Ishikawa (cell line): ENCODE measurements around the gene LY86.

Source experiments
- CEBPB ChIP-seq: IDR thresholded peaks from 2 replicates; pipeline ENCODE4 v1.6.1; 2012
- CREB1 ChIP-seq: IDR thresholded peaks from 2 replicates; pipeline ENCODE4 v1.6.1; 2012; ENCODE audit warnings: low read depth
- EGR1 ChIP-seq: IDR thresholded peaks from 2 replicates; pipeline ENCODE4 v1.6.1; 2012
- EP300 ChIP-seq: IDR thresholded peaks from 2 replicates; pipeline ENCODE4 v1.6.1; 2012; ENCODE audit warnings: borderline replicate concordance
- FOXM1 ChIP-seq: IDR thresholded peaks from 2 replicates; pipeline ENCODE4 v1.6.1; 2012; ENCODE audit warnings: low read depth, borderline replicate concordance
- MAX ChIP-seq: IDR thresholded peaks from 2 replicates; pipeline ENCODE4 v1.6.1; 2012
- NFIC ChIP-seq: IDR thresholded peaks from 2 replicates; pipeline ENCODE4 v1.6.1; 2012
- RAD21 ChIP-seq: IDR thresholded peaks from 2 replicates; pipeline ENCODE4 v1.6.1; 2012; ENCODE audit warnings: low read depth
- REST ChIP-seq: IDR thresholded peaks from 2 replicates; pipeline ENCODE4 v1.6.1; 2012; ENCODE audit warnings: low read depth, mild to moderate bottlenecking
- TAF1 ChIP-seq: IDR thresholded peaks from 2 replicates; pipeline ENCODE4 v1.6.1; 2012; ENCODE audit warnings: low read depth, mild to moderate bottlenecking
- TCF12 ChIP-seq: IDR thresholded peaks from 2 replicates; pipeline ENCODE4 v1.6.1; 2012; ENCODE audit warnings: low read depth
- TEAD4 ChIP-seq: IDR thresholded peaks from 2 replicates; pipeline ENCODE4 v1.6.1; 2012
- USF1 ChIP-seq: IDR thresholded peaks from 2 replicates; pipeline ENCODE4 v1.6.1; 2012
- YY1 ChIP-seq: IDR thresholded peaks from 2 replicates; pipeline ENCODE4 v1.6.1; 2012; ENCODE audit warnings: low read depth
- ZBTB7A ChIP-seq: IDR thresholded peaks from 2 replicates; pipeline ENCODE4 v1.6.1; 2012; ENCODE audit warnings: low read depth

LY86 gene

DNA sequence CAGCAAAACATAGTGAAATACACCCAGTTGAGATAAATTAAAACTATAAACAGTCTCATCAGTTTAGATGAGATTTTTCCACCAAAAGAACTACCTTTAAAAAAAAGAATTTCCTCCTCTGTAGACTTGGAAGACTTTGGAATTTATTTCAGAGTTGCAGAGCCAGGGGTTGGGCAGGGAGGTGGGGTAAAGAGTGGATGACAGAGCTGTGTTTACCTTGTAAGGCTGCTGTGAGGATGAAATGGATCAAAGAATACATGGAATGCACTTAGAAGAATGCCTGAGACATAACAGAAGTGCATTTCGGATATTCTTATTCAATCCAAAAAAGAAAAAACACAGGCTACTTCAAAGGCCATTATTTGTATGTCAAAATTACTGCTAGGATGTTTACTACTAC lies 6.4 kb upstream of the LY86 start:
- 0 out of 2 replicates have a peak, but pooled peaks have one; percentile 24 for TF ChIP-seq TEAD4
- TF ChIP-seq FOXM1 = no peak

DNA sequence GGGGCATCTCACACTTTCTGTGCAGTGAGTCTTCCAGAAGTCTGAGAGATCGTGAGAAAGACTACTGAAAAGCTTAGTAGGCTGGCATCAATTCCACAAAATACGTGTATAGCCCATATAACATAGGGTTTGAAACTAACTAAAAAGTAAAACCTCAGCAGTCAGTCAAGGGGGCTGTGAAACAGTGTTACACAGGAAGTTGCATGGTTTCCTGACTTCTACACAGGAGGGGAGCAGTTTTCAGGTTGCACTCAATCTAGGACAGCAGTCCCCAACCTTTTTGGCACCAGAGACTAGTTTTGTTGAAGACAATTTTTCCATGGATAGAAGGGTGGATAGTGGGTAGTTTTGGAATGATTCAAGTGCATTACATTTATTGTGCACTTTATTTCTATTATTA lies 4.7 kb upstream of the LY86 start:
- TF ChIP-seq MAX (no peak), REST (no peak), TCF12 (no peak), FOXM1 (no peak), EGR1 (no peak), CEBPB (no peak), CREB1 (no peak), ZBTB7A (no peak), YY1 (no peak), EP300 (no peak), RAD21 (no peak), USF1 (no peak), TAF1 (no peak), NFIC (no peak), TEAD4 (no peak)

DNA sequence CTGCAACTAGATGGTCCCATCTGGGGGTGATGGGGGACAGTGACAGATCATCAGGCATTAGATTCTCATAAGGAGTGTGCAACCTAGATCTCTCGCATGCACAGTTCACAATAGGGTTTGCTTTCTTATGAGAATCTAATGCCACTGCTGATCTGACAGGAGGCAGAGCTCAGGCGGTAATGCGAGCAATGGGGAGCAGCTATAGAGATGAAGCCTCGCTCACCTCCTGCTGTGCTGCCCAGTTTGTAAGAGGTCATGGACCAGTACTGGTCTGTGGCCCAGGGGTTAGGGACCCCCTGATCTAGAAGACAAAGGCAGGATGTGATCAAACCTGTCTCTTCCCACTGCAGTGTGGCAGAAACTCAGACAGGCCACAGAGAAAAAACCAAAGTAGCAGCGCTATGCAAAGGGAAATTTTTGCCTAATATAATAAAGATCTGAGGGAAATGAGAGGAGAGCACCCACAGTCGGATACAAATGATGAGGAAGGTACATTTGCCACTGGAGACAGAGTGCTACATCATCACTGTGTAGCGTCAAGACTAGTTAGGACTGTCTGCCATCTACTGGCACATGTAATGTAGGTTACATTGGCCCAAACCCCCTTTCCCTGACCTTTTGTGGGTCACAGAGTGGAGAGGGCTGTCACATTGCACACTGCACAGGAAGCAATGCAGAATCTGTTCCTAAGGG lies 4.1 kb upstream of the LY86 start:
- TF ChIP-seq ZBTB7A (no peak), TAF1 (no peak), YY1 (no peak), CEBPB (no peak), NFIC (no peak), EP300 (no peak), TCF12 (no peak), FOXM1 (no peak)

DNA sequence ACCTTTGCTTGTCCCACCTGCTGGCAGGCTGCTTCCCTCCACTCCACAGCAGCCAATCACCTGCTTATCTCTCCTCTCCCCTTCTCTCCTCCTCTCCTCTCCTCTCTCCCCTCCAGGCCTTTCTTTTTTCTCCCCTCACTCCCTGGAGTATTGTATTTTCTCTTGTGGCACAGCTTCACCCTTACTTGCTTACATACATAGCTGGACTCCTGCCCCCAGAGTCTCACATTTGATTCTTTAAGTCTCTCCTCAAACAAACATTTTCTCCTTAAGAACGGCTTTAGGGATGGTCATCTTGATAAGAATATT lies 3.6 kb upstream of the LY86 start:
- TF ChIP-seq CREB1 (no peak), EP300 (no peak)

- no peak for TF ChIP-seq EP300
- TF ChIP-seq TCF12 = no peak
- TF ChIP-seq CREB1 = no peak
- no peak for TF ChIP-seq YY1
- TF ChIP-seq USF1 = no peak
- TF ChIP-seq ZBTB7A = no peak
- no peak for TF ChIP-seq FOXM1
- TF ChIP-seq EGR1 = no peak
- TF ChIP-seq REST = no peak
- no peak for TF ChIP-seq NFIC
- TF ChIP-seq MAX = no peak
- TF ChIP-seq TEAD4 = no peak
- no peak for TF ChIP-seq CEBPB
- TF ChIP-seq TAF1 = no peak
- no peak for TF ChIP-seq RAD21
Observed at GRCh38 chr6:6586167-6586566, 2.4 kb upstream of the LY86 start.

DNA sequence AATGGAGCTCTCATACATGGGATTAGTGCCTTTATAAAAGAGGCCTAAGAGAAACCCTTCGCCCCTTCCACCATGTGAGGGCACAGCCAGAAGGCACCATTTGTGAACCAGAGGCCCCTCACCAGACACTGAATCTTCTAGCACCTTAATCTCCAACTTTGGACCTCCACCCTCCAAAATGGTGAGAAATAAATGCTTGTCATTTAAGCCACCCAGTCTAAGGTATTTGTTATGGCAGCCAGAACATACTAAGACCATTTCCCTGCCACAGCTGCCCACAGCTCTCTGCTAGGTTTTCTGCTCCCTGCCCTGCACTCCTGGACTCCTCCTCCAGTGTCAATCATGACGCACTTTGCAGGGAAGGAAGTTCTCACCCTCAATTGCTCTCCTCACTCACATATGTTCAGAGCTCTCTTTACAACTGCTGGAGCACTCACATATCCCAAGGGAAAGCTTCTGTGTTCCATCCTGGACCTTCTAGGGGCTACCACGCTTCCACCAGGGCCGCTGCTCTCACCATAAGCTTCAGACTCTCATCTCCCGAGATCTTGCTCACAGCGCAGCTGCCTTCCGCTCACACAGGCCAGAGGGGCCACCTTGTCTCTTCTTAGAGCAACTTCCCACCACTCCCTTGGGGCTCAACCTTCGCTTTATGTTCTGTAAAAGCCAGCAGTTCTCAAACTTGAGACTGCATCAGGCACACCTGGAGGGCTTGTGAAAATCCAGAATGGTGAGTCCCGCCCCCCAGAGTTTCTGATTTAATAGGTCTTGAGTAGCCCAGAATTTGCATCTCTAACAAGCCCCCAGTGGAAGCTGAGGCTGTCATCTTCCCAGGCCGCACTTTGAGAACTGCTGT lies 1.6 kb upstream of the LY86 start:
- TF ChIP-seq TAF1 = no peak
- no peak for TF ChIP-seq NFIC
- TF ChIP-seq ZBTB7A = no peak
- no peak for TF ChIP-seq REST
- TF ChIP-seq TEAD4 = no peak
- no peak for TF ChIP-seq FOXM1
- TF ChIP-seq MAX = no peak
- TF ChIP-seq CEBPB = no peak
